ENCODE results near the gene SCGB1C2. TPM values are rescaled to one million over a fixed set of nuclear protein-coding genes. Genes with fewer than 3 reads are reported as not detected.

SCGB1C2 gene
- total and polyA plus RNA-seq, 10 donors: not detected

Small RNA genes lying within 50 kb of the gene (small RNA-seq; reads per million reads assigned to genes)
- gene RF00026: 0 reads per million in 4 donors

Other genes starting within 250 kb of the SCGB1C2 start
- gene DOC2B, start 44.1 kb downstream of the SCGB1C2 start, total RNA-seq: 10 to 100 TPM in 3 of 7 donors, 1 to 10 TPM in 4; 3.0 to 17.0 (median 7.5) TPM
- gene DOC2B, start 44.1 kb downstream of the SCGB1C2 start, polyA plus RNA-seq: 1 to 10 TPM in 2 of 3 donors, under 1 TPM in 1; 0.91 to 3.1 (median 1.1) TPM
- 100 to 1,000 TPM in 1 of 7 donors, 10 to 100 TPM in 6; 44.2 to 182 (median 58.6) TPM for gene RPH3AL, start 215.2 kb downstream of the SCGB1C2 start, total RNA-seq
- 10 to 100 TPM in 1 of 3 donors, 1 to 10 TPM in 2; 4.8 to 27.1 (median 7.4) TPM for gene RPH3AL, start 215.2 kb downstream of the SCGB1C2 start, polyA plus RNA-seq